NT2/D1 (cell line): ENCODE measurements around the gene NSDHL.
"Not testable (repeated sequence)": the region's sequence is repeated elsewhere in the genome, so short reads cannot be mapped to it uniquely, and the experiment has no call there.

Experiments
- DNase-seq: peaks from one replicate; pipeline ENCODE4 v3.0.0-alpha.2; 2011; ENCODE audit warnings: low read depth, low spot score
- H3K27me3 ChIP-seq: 2 replicates; pipeline ENCODE4 v1.6.0; 2011; ENCODE audit warnings: mild to moderate bottlenecking; ENCODE audit not compliant: insufficient read length, insufficient read depth
- H3K36me3 ChIP-seq: 2 replicates; pipeline ENCODE4 v1.6.1; 2011; ENCODE audit warnings: mild to moderate bottlenecking, low read length, mixed read lengths; ENCODE audit not compliant: insufficient read depth, insufficient read length
- H3K4me1 ChIP-seq: 2 replicates; pipeline ENCODE4 v1.5.1; 2011; ENCODE audit not compliant: insufficient read depth, insufficient read length
- H3K4me3 ChIP-seq: 2 replicates; pipeline ENCODE4 v1.5.1; 2011; ENCODE audit warnings: low read depth; ENCODE audit not compliant: insufficient read length
- H3K9ac ChIP-seq: 2 replicates; pipeline ENCODE4 v1.6.0; 2011; ENCODE audit warnings: low read depth; ENCODE audit not compliant: insufficient read length
- H3K9me3 ChIP-seq: 2 replicates; pipeline ENCODE4 v1.5.1; 2011; ENCODE audit warnings: mild to moderate bottlenecking, low read length; ENCODE audit not compliant: insufficient read depth
- SUZ12 ChIP-seq: IDR thresholded peaks from 2 replicates; pipeline ENCODE4 v1.6.1; 2011; ENCODE audit not compliant: insufficient read length, insufficient read depth; ENCODE audit errors: extremely low read depth
- YY1 ChIP-seq: IDR thresholded peaks from 2 replicates; pipeline ENCODE4 v1.6.1; 2011; ENCODE audit not compliant: insufficient read length, insufficient read depth
- ZNF274 ChIP-seq: IDR thresholded peaks from 2 replicates; pipeline ENCODE4 v1.6.1; 2011; ENCODE audit warnings: mild to moderate bottlenecking, low read depth, low read length

The NSDHL gene

GRCh38 chrX:152908486-152908885, 77.6 kb downstream of the NSDHL start:
- Histone ChIP-seq H3K4me3 (no peak overlapping the region), H3K9me3 (no peaks in the 10 kb centered on the region), H3K9ac (no peak overlapping the region), H3K36me3 (no peaks in the 10 kb centered on the region), H3K27me3 (no peaks in the 10 kb centered on the region), H3K4me1 (peaks cover 2% of the 10 kb centered on the region)
- TF ChIP-seq YY1, result no peak
- TF ChIP-seq SUZ12, result no peak
- no peak for TF ChIP-seq ZNF274
- no peak for DNase-seq

- not testable (repeated sequence) for H3K27me3 ChIP-seq, H3K4me3 ChIP-seq, H3K4me1 ChIP-seq, DNase-seq, H3K36me3 ChIP-seq, H3K9me3 ChIP-seq, H3K9ac ChIP-seq
Measured at GRCh38 chrX:152910018-152910417, 79.2 kb downstream of the NSDHL start.

GRCh38 chrX:152912106-152912505, 81.2 kb downstream of the NSDHL start:
- no peak for TF ChIP-seq SUZ12
- no peak for TF ChIP-seq YY1
- no peak for TF ChIP-seq ZNF274
- DNase-seq, result no peak
- Histone ChIP-seq H3K27me3 (no peaks in the 10 kb centered on the region), H3K9me3 (no peaks in the 10 kb centered on the region), H3K4me3 (no peak overlapping the region), H3K4me1 (peaks cover 3% of the 10 kb centered on the region), H3K36me3 (no peaks in the 10 kb centered on the region), H3K9ac (no peak overlapping the region)

GRCh38 chrX:152912641-152913040, 81.8 kb downstream of the NSDHL start:
- no peak for DNase-seq
- H3K27me3 ChIP-seq, result no peaks in the 10 kb centered on the region
- peaks cover 3% of the 10 kb centered on the region for H3K4me1 ChIP-seq
- no peaks in the 10 kb centered on the region for H3K9me3 ChIP-seq
- no peak overlapping the region for H3K4me3 ChIP-seq
- TF ChIP-seq YY1 (no peak), ZNF274 (no peak), SUZ12 (no peak)
- no peak overlapping the region for H3K9ac ChIP-seq
- no peaks in the 10 kb centered on the region for H3K36me3 ChIP-seq

- no peak for TF ChIP-seq SUZ12
- TF ChIP-seq YY1, result no peak
- no peak for TF ChIP-seq ZNF274
Measured at GRCh38 chrX:152913346-152913745, 82.5 kb downstream of the NSDHL start.

GRCh38 chrX:152913910-152914309, 83.0 kb downstream of the NSDHL start:
- no peaks in the 10 kb centered on the region for H3K27me3 ChIP-seq
- no peak for TF ChIP-seq YY1
- no peak overlapping the region for H3K9ac ChIP-seq
- H3K4me1 ChIP-seq, result peaks cover 3% of the 10 kb centered on the region
- peaks cover 3% of the 10 kb centered on the region for H3K36me3 ChIP-seq
- H3K9me3 ChIP-seq, result no peaks in the 10 kb centered on the region
- no peak for DNase-seq
- H3K4me3 ChIP-seq, result no peak overlapping the region

More at GRCh38 chrX:152913346-152913745, 82.5 kb downstream of the NSDHL start:
- no peak for DNase-seq
- Histone ChIP-seq H3K27me3 (no peaks in the 10 kb centered on the region), H3K9me3 (no peaks in the 10 kb centered on the region), H3K36me3 (peaks cover 3% of the 10 kb centered on the region), H3K4me3 (no peak overlapping the region), H3K9ac (no peak overlapping the region), H3K4me1 (peaks cover 3% of the 10 kb centered on the region)

- Histone ChIP-seq H3K9ac (no peak overlapping the region), H3K9me3 (no peaks in the 10 kb centered on the region), H3K36me3 (peaks cover 6% of the 10 kb centered on the region), H3K27me3 (no peaks in the 10 kb centered on the region), H3K4me1 (peaks cover 3% of the 10 kb centered on the region), H3K4me3 (no peak overlapping the region)
- TF ChIP-seq ZNF274 (no peak), YY1 (no peak), SUZ12 (no peak)
- DNase-seq, result no peak
Measured at GRCh38 chrX:152915541-152916241, 84.8 kb downstream of the NSDHL start.
